ENCODE results near the gene HSPB8.
"Not testable (repeated sequence)": the region's sequence is repeated elsewhere in the genome, so short reads cannot be mapped to it uniquely, and the experiment has no call there.

HSPB8 gene

DNA sequence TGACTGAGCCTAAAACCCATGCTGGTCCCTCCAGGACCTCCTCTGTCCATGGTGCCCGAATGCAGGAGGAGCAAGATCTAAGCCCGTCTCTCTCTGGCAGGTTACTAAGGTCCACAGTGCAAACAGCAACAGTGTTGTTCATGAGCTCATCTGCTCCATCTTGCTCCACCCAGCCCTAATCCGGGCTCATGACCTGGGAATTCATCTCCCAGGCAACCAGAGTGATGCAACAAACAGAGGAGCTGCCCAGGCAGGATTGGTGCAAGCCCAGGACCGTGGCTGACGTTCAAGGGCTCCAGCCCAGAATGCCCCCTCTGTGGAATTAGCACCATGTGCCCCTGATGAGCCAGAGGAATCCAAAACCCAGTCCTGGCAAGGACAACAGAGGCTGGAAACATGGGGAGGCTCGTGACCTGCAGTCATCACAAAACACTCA is 29.9 kb downstream of the HSPB8 start:
- no peak for DNase-seq

DNA sequence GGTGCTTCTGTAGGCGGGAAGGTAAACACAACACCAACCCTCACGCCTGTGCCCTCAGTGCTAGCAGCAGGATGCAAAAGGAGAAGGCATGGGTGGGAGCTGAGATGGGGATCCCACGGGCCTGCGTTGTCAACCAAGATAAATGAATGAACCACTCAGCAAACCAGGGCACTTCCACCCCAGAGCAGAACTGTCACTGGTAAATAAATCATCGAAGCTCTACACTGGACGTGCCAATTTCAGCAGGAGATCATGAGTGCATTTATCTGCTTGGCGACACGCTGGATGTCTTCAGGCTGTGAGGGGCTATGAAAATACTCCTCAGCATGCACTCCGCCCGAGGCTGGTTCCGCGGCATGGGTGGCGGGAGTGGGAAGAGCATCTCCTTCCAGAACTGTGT is 33.2 kb downstream of the HSPB8 start:
- no peak for DNase-seq

DNA sequence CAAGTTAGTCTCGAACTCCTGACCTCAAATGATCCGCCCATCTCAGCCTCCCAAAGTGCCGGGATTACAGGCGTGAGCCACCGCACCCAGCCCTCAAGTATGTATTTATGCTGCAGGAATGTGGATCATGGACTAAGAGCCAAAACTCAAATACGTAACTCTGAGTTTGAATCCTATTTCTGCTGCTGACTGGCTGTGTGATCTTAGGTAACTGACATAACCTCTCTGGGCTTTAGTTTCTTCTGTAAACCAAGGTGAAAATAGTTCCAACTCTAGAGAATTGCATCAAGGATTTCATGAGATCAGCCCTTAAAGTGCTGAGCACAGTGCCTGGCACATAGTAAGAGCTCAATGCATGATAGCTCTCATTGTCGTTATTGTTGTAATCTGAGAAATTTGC is 37.4 kb downstream of the HSPB8 start:
- DNase-seq = no peak

DNA sequence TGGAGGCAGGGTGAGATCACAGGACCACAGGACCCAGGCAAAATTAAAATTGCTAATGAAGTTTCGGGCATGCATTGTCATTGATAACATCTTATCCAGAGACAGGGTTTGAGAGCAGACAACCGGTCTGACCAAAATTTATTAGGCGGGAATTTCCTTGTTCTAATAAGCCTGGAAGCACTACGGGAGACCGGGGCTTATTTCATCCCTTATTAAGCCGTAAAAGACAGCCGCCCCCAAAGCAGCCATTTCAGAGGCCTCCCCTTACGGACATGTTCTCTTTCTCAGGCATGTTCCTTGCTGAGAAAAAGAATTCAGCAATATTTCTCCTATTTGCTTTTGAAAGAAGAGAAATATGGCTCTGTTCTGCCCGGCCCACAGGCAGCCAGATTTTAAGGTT is 40.1 kb downstream of the HSPB8 start:
- not testable (repeated sequence) for DNase-seq

DNA sequence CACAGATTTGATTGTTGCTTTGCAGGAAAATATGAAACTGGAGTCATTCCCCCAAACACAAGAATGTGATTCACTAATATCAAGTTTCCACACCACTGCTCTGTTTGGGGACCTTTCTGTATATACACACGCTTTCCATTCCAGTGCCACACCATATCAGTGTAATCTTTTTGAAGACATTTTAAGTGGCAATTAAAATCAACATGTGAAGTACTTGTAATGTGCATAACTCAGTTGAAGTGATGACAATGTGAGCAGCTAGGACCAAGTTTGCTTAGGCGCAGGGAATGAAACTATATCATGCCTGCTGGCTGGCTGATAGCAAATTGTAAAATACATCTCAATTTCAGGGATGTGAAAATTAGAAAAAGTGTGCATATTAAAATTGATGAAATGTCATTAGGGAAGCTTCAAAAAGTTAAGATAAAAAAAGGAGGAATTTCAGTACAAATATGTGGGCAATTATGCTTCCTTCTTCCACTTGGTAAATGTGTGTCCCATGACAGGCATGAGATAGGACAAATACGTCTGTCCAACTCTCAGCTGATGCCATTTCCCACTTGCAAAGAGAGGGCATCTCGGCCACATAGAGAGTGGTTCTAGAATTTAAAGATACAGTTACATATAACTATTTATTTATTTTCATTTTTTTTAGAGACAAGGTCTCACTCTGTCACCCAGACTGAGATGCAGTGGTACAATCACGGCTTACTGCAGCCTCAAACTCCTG is 43.7 kb downstream of the HSPB8 start:
- no peak for DNase-seq

DNA sequence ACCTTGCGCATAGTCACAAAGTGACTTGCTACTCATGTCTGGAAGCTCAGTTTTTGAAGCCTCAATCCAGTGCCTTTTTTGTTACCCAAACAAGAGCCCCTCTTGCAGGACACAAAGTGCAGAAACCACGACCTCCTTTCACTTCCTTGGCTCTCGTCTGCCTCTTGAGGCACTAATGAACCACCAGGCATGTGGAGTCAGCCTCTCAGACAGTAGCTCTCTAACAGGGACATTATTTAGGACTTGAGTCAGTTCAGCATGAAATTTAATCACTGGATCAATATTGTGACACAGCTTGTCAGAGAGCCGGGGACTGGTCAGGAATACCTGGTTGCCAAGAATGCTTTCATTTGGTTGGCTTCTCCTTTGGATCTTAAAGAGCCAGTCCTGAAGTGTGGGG is 46.7 kb downstream of the HSPB8 start:
- DNase-seq = no peak

DNA sequence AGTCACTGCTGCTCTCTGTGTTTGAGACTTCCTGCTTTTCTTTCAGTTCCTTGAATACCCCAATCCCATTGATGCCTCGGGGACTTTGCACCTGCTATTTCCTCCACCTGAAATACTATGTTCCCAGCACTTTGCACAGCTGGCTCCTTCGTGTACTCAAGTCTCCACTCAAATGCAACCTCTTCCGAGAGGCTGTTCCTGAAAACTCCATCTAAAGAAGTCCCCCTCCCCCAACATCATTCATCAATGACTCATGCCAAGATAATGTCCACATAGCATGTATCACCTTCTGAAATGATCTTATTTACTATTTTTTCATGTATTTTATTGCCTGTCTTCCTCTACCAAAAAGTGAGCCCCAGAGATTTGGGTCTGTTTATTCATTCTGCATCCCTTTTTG is 48.6 kb downstream of the HSPB8 start:
- no peak for DNase-seq

DNA sequence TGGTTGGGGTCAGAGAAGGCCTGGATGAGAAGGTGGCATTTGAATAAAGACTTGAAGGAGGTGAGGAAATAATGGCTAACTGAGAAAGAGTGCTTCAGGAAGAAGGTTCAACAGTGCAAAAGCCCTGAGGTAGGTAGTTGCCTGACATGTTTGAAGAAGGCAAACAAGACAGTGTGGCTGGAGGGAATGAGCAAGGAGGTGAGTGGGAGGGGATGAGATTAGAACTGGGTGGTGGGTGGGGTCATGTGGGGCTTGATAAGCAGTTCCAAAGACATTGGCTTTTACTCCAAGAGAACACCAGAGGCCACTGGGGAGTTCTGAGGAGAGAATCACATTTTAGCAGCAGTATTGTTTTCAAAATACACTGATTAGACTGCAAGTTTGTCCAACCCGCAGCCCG is 50.5 kb downstream of the HSPB8 start:
- DNase-seq = no peak

DNA sequence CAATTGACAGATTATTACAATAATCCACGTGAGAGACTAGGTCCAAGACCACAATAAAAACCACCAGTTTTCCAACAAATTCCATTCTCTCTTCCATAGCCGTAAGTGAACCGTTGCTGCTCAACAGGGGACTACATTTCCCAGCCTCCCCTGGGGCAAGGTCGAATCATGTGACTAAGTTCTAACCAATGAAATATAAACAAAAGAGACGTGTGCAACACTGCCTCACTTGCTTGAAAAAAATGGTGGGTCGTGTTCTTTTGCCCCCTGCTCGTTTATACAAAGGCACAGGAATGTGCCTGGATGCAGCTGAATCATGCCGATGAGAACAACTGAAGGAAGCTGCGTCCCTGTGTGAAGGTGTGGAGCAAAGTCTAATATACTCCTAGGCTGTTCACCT is 51.1 kb downstream of the HSPB8 start:
- DNase-seq = no peak

DNA sequence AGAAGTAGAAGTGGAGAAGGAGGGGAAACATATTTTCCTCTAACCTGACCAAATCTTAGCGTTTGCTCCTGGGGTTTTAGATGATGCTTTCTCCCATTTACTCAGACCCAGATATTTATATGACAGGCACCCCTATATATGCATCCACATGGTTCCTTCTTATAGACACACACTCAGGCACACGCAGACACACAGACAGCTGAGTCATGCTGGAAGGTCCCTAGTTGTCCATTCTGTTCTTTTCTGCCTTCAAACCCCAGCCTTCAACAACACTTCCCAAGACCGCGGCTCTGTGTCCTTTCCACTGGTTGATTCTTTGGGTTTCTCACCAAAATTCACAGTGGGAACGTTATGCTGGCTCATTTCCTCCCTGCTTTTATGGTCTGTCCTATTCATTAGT is 52.1 kb downstream of the HSPB8 start:
- DNase-seq = no peak

DNA sequence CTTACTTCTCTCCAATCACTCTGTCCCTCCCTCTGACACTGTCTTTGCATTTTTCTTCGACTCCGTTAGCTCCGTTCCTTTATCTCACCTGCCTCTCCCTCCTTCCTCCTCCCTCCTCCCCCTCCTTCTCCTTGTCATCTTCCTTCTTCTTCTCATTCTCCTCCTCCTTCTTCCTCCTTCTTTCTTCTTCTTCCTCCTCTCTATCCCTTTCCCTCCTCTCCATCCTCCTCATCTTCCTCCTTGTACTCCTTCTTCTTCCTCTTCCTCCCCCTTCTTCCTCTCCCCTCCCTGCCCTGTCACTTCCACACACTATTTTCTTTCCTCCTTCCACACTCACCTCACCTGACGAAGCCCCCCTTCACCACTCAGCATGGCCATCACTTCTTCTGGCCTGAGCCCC is 53.0 kb downstream of the HSPB8 start:
- no peak for DNase-seq

DNA sequence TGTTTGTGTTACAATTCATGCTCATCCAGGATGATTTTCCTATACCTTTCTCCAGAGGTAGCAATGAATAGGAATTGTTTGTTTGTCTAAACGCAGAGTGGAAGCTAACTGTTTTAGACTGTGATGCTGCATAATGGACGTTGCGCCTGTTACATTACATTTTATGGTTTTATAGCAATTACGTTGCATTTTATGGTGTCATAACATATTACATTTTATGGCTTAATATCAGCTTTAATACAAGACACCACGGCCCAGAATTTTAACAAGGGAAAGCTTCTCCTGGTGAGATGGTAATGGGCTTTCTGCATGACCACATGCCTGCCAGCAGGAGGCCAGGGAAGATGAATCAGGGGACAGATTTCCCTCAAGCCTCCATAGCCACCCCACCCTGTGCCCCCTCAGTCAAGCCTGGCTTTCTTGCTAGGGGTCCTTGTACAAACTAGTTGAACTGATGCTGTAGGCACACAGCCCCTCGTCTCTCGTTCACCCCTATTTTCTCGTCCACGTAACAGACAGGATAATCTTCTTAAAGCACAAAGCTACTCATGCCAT is 56.5 kb downstream of the HSPB8 start:
- no peak for DNase-seq

DNA sequence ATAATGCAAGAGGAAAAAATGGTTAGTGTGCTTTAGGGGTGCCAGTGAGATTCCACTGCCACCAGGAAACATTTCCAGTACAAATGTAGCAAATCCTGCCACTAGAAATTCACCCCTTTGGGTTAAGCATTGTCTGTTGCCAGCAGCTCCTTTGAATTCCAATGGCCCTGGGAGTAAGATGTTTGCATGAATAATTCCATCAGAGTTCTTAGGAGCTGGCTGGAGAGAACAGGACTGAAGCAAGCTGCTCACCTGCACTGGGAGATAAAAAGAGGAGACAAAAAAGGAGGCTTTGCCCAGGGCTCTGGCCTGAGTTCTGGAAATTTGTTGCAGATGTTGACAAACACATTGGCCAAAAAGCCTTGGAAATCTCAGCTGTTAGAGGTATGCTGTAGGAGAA is 57.6 kb downstream of the HSPB8 start:
- DNase-seq = no peak

DNA sequence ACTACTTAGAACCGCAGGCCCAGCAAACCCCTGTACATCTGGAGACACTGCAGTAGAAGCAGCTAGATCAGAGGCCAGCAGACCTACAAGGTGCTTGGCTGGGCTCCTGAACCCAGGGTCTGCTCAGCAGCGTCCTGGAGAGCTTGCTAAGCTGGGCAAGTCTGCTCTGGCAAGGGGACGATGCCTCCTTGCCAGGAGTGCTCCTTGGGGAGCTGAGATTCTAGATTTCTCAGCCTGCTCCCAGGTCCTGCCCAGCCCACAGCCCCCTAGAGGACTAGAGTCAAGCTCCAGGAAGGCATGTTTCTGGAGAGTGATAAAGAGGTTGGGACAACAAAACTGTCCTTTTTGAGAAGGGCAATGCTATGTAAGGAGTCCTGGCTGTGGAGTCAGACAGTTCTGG is 60.3 kb downstream of the HSPB8 start:
- DNase-seq = no peak

DNA sequence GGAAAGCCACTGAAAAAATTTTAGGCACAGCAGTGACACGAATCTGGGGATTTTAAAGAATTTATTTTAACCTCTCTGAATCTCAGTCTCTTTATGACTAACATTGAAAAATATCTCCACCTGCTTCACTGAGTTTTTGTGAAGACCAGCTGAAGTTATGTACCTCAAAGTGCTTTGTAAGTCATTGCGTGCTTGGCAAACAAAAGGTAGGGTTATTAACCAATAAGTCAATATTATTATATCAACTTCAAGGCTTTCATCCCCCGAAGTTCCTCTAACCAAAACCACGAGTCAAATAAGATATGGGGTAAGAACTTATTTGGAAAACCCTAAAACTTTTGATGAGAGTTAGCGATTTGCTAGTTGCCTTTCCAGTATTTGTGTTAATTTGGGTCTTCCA is 62.3 kb downstream of the HSPB8 start:
- no peak for DNase-seq

DNA sequence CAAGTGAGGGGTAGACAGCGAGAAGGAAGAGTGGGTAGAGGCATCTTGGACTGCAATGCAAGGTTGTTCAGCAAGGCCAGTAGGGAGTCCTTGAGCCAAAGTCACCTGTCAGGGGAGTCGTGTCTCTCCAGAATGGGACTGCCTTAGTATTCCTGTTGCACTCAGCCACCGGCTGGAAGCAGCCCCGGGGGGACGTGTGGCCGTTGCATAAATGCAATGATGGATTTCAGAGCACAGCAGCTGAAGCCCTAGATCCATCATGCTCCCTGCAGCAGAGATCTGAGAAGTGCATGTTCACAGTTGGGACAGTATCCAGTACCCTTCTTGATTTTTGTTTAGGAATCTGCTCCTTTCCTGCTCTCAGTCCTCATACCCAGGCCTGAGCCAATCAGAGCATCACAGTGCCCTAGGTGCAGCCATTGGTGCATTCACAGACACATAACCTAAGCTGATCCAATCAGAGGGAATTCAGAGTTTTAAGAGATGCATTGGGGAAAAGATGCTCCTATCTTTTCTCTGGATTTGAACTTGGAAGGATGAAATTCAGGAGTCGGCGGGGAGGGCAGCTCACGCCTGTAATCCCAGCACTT is 62.9 kb downstream of the HSPB8 start:
- no peak for DNase-seq
